Trophoblast cell (in vitro differentiated cells and primary cell): ENCODE results near the gene PRKCB.

Experiments used
- DNase-seq, 2 donors: peaks; one replicate each; pipeline ENCODE4 v3.0.0-alpha.2; 2016
- H2AFZ ChIP-seq: 2 replicates; pipeline ENCODE4 v1.6.1; 2013; ENCODE audit warnings: low read length, moderate library complexity, mild to moderate bottlenecking; ENCODE audit not compliant: insufficient read depth, poor library complexity
- H2AK5ac ChIP-seq: 2 replicates; pipeline ENCODE4 v1.6.1; 2013; ENCODE audit warnings: mild to moderate bottlenecking, low read length
- H2BK120ac ChIP-seq: 2 replicates; pipeline ENCODE4 v1.6.1; 2013; ENCODE audit warnings: low read length, mild to moderate bottlenecking, moderate library complexity; ENCODE audit not compliant: insufficient read depth, poor library complexity
- H2BK12ac ChIP-seq: 2 replicates; pipeline ENCODE4 v1.6.1; 2013; ENCODE audit warnings: mild to moderate bottlenecking, low read length, moderate library complexity
- H2BK5ac ChIP-seq: 2 replicates; pipeline ENCODE4 v1.6.1; 2013; ENCODE audit warnings: low read length, low read depth, moderate library complexity, mild to moderate bottlenecking; ENCODE audit not compliant: poor library complexity
- H3K14ac ChIP-seq: 2 replicates; pipeline ENCODE4 v1.6.1; 2013; ENCODE audit warnings: mild to moderate bottlenecking, low read length
- H3K18ac ChIP-seq: 2 replicates; pipeline ENCODE4 v1.6.1; 2013; ENCODE audit warnings: mild to moderate bottlenecking, low read length
- H3K23ac ChIP-seq: 2 replicates; pipeline ENCODE4 v1.6.1; 2013; ENCODE audit warnings: low read length
- H3K27ac ChIP-seq: 2 replicates; pipeline ENCODE4 v1.5.1; 2013; ENCODE audit warnings: low read depth, mild to moderate bottlenecking, inconsistent platforms, low read length, moderate library complexity
- H3K27me3 ChIP-seq: 2 replicates; pipeline ENCODE4 v1.6.1; 2013; ENCODE audit warnings: inconsistent platforms, mild to moderate bottlenecking, low read length, moderate library complexity; ENCODE audit not compliant: insufficient read depth
- H3K36me3 ChIP-seq, 2 experiments: 1 replicate in 1 of 2; 2 replicates in 1 of 2; pipeline ENCODE4 v1.6.1; 2013; ENCODE audit warnings: low read length in 2 of 2, mild to moderate bottlenecking in 2 of 2, moderate library complexity in 1 of 2; ENCODE audit not compliant: insufficient read depth in 2 of 2, control insufficient read depth in 1 of 2
- H3K4ac ChIP-seq: 2 replicates; pipeline ENCODE4 v1.6.1; 2013; ENCODE audit warnings: low read depth, mild to moderate bottlenecking, low read length, moderate library complexity
- H3K4me1 ChIP-seq, 2 experiments: 1 replicate in 1 of 2; 2 replicates in 1 of 2; pipeline ENCODE4 v1.6.1; 2013; ENCODE audit warnings: low read length in 2 of 2, mild to moderate bottlenecking in 2 of 2, moderate library complexity in 1 of 2; ENCODE audit not compliant: insufficient read depth in 2 of 2, control insufficient read depth in 1 of 2
- H3K4me2 ChIP-seq: 2 replicates; pipeline ENCODE4 v1.6.1; 2013; ENCODE audit warnings: inconsistent platforms, mild to moderate bottlenecking, low read length, moderate library complexity
- H3K4me3 ChIP-seq: 2 replicates; pipeline ENCODE4 v1.5.1; 2013; ENCODE audit warnings: mild to moderate bottlenecking, low read depth, low read length, inconsistent platforms
- H3K79me1 ChIP-seq: one replicate; pipeline ENCODE4 v1.6.1; 2013; ENCODE audit warnings: low read length
- H3K79me2 ChIP-seq: 2 replicates; pipeline ENCODE4 v1.6.1; 2013; ENCODE audit warnings: low read length, mild to moderate bottlenecking; ENCODE audit not compliant: control insufficient read depth, insufficient read depth, poor library complexity
- H3K9ac ChIP-seq: 2 replicates; pipeline ENCODE4 v1.6.1; 2013; ENCODE audit warnings: mild to moderate bottlenecking, low read length
- H3K9me3 ChIP-seq: 2 replicates; pipeline ENCODE4 v1.6.1; 2013; ENCODE audit warnings: low read depth, mild to moderate bottlenecking, control low read depth, inconsistent platforms, low read length; ENCODE audit not compliant: insufficient read depth
- H4K12ac ChIP-seq: 2 replicates; pipeline ENCODE4 v1.6.1; 2013; ENCODE audit warnings: low read depth, mild to moderate bottlenecking, low read length, moderate library complexity
- H4K8ac ChIP-seq: 2 replicates; pipeline ENCODE4 v1.6.1; 2013; ENCODE audit warnings: low read depth, mild to moderate bottlenecking, low read length, moderate library complexity
- H4K91ac ChIP-seq: one replicate; pipeline ENCODE4 v1.6.1; 2013; ENCODE audit warnings: low read depth, mild to moderate bottlenecking, low read length, moderate library complexity
- WGBS: extraction: QIAGEN DNeasy Blood & Tissue Kit; methylation state at CpG from one replicate; pipeline ENCODE4 v1.1.7; 2013; ENCODE audit warnings: missing lambda C conversion rate; ENCODE audit not compliant: insufficient read length, insufficient coverage; ENCODE audit errors: extremely low coverage; 5-methylcytosine and 5-hydroxymethylcytosine counted together

Gene PRKCB

DNA sequence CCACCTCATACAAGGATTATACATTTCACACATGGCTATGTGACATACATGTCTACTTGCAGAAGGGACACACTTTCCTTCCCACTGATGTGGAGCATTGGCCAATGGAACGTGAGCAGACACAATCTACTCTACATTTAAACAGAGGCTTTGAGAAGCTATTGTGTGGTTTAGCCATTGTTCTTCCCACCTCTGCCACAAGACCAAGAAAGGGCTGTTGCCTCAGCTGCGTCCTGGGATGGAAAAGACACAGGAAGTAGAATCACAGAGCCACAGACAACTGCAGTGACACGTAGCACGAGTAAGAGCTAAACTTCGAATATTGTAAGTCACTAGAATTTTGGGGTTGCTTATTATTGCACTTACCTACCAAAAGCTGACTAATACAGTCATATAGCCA is 33.3 kb downstream of the PRKCB start:
- Histone ChIP-seq H3K9ac (no peak overlapping the region), H3K79me2 (no peaks in the 10 kb centered on the region), H3K27ac (no peak overlapping the region), H3K23ac (peak overlapping the region; percentile 40), H3K14ac (no peak overlapping the region), H4K12ac (no peak overlapping the region), H4K91ac (no peak overlapping the region), H2AFZ (no peak overlapping the region), H3K4me1 (no peaks in the 10 kb centered on the region), H3K79me1 (no peaks in the 10 kb centered on the region), H2BK12ac (no peak overlapping the region), H3K36me3 (no peaks in the 10 kb centered on the region), H2AK5ac (no peak overlapping the region), H3K4me2 (no peak overlapping the region), H3K4me3 (no peak overlapping the region), H2BK120ac (no peak overlapping the region), H3K9me3 (no peaks in the 10 kb centered on the region), H4K8ac (no peak overlapping the region), H3K27me3 (no peaks in the 10 kb centered on the region), H3K4ac (no peak overlapping the region), H2BK5ac (no peak overlapping the region), H3K18ac (no peak overlapping the region)
- DNase-seq, result no peak
- no CpG with 5 or more reads among the region's 5 CpGs for WGBS

DNA sequence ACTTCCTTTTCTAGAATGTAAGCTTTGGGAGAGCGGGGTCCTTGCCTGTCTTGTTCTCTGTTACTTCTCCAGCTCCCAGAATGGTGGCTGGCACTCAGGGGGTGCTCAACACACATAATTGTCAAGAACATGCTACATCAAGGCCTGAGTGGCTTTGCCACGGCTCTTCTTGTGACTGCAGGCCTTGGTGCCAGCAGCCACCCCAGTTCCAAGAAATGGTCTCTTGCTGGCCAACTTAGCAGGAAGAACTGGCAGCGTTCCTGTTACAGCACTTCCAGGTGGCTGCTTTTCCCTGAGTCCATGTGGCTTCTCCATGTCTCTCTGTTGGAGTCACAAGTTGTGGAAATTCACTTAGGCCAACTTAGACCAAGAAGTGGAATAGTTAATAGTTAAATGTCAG is 36.1 kb downstream of the PRKCB start:
- no peak overlapping the region for H4K91ac ChIP-seq
- H3K4me2 ChIP-seq, result no peak overlapping the region
- no peaks in the 10 kb centered on the region for H3K36me3 ChIP-seq
- no peaks in the 10 kb centered on the region for H3K79me1 ChIP-seq
- H3K4ac ChIP-seq, result no peak overlapping the region
- H3K18ac ChIP-seq, result no peak overlapping the region
- H4K8ac ChIP-seq, result no peak overlapping the region
- no peak overlapping the region for H3K27ac ChIP-seq
- no CpG with 5 or more reads among the region's 3 CpGs for WGBS
- H3K9me3 ChIP-seq, result no peaks in the 10 kb centered on the region
- no peak overlapping the region for H3K14ac ChIP-seq
- no peak overlapping the region for H4K12ac ChIP-seq
- H2BK120ac ChIP-seq, result no peak overlapping the region
- no peak overlapping the region for H3K4me3 ChIP-seq
- no peaks in the 10 kb centered on the region for H3K4me1 ChIP-seq
- no peaks in the 10 kb centered on the region for H3K79me2 ChIP-seq
- H2AK5ac ChIP-seq, result no peak overlapping the region
- DNase-seq, result no peak
- H2AFZ ChIP-seq, result no peak overlapping the region
- H3K27me3 ChIP-seq, result no peaks in the 10 kb centered on the region
- no peak overlapping the region for H3K23ac ChIP-seq
- H2BK5ac ChIP-seq, result no peak overlapping the region
- H3K9ac ChIP-seq, result no peak overlapping the region
- H2BK12ac ChIP-seq, result no peak overlapping the region

- Histone ChIP-seq H3K4me3 (no peak overlapping the region), H3K4me1 (no peaks in the 10 kb centered on the region), H4K8ac (no peak overlapping the region), H3K4ac (no peak overlapping the region), H4K12ac (no peak overlapping the region), H3K18ac (no peak overlapping the region), H2BK12ac (no peak overlapping the region), H3K79me2 (no peaks in the 10 kb centered on the region), H3K9me3 (no peaks in the 10 kb centered on the region), H3K23ac (no peak overlapping the region), H2AK5ac (no peak overlapping the region), H3K14ac (no peak overlapping the region), H2BK120ac (no peak overlapping the region), H3K9ac (no peak overlapping the region), H3K36me3 (no peaks in the 10 kb centered on the region), H2BK5ac (no peak overlapping the region), H3K27me3 (no peaks in the 10 kb centered on the region), H3K27ac (no peak overlapping the region), H2AFZ (no peak overlapping the region), H3K79me1 (no peaks in the 10 kb centered on the region), H4K91ac (no peak overlapping the region), H3K4me2 (no peak overlapping the region)
- no peak for DNase-seq
- no CpG with 5 or more reads among the region's 5 CpGs for WGBS
Observed at GRCh38 chr16:23874613-23875294, 39.0 kb downstream of the PRKCB start.

DNA sequence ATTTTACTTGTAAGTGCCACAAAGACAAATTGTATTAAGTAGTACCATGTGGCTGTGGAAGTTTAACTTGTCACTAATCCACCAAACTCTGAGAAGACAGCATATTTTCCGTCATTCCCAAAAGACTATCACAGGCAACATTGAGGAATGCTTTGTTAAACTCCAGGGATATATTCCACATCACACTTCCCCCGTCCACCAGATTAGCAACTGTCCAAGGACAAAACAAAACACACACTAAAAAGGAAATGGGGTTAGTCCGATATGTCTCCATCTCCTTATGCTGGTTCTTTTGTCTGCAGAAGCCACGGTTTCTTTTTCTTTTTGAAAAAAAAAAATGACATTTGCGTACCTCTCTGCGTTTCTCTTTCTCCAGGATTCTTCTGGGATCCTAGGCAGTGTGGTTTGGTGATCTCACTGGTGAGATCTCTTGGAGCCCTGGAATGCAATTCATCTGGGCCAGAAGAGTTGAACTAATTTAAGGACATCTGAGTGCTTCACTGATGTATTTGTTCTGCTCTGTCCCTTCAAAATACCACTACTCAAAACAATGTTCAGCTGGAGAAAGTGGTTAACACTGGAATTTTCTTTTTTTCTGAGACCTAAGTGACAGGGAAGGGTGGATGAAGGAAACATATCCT is 40.6 kb downstream of the PRKCB start:
- Histone ChIP-seq H3K36me3 (no peaks in the 10 kb centered on the region), H3K27ac (no peak overlapping the region), H3K4ac (no peak overlapping the region), H2AK5ac (no peak overlapping the region), H2BK12ac (no peak overlapping the region), H2AFZ (no peak overlapping the region), H3K9me3 (no peaks in the 10 kb centered on the region), H3K14ac (no peak overlapping the region), H2BK5ac (no peak overlapping the region), H3K79me2 (no peaks in the 10 kb centered on the region), H3K23ac (no peak overlapping the region), H3K4me3 (no peak overlapping the region), H2BK120ac (no peak overlapping the region), H3K4me1 (no peaks in the 10 kb centered on the region), H4K8ac (no peak overlapping the region), H4K91ac (no peak overlapping the region), H4K12ac (no peak overlapping the region), H3K79me1 (no peaks in the 10 kb centered on the region), H3K9ac (no peak overlapping the region), H3K4me2 (no peak overlapping the region), H3K27me3 (no peaks in the 10 kb centered on the region), H3K18ac (no peak overlapping the region)
- no peak for DNase-seq
- no CpG with 5 or more reads among the region's 6 CpGs for WGBS
